Activated CD4-positive, alpha-beta T cell treated with anti-CD3 and anti-CD28 coated beads, Interleukin-2, Interleukin-6, amounts not matched to agents 100 ng/mL and 50 ng/mL, durations not matched to agents 16 hours and 8 hours (primary cell): Measurements from ENCODE around the gene KIAA1328.
A peak's percentile ranks its signal among the peaks of the same experiment; 100 is the strongest.

Source experiments
- DNase-seq: peaks from one replicate; pipeline ENCODE4 v3.0.0-alpha.2; 2020

Gene KIAA1328

DNA sequence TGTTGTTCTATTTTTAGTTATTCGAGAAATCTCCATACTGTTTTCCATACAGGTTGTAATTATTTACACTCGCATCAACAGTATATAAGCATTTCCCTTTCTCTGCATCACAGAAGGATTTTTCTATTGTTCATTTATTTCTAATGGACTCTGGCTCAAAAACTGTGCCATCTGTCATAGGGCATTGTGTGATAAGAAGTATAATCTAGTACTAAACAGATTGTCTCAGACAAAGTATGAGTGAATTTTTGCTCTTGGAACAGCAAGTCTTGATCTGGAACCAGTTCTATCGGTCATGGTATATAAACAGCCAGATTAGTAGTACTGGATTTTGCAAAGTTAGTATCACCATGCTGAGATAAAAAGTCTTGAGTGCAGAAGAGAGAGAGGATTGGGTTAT is 145.8 kb downstream of the KIAA1328 start:
- DNase-seq = no peak

GRCh38 chr18:36977121-36977520 is 148.2 kb downstream of the KIAA1328 start:
- no peak for DNase-seq

GRCh38 chr18:36993068-36993467 is 164.1 kb downstream of the KIAA1328 start:
- peak; percentile 43 for DNase-seq

GRCh38 chr18:37006742-37007141 is 177.8 kb downstream of the KIAA1328 start:
- DNase-seq = peak; percentile 71

GRCh38 chr18:37012452-37012851 is 183.5 kb downstream of the KIAA1328 start:
- no peak for DNase-seq

GRCh38 chr18:37019157-37019827 is 190.4 kb downstream of the KIAA1328 start:
- DNase-seq = no peak

DNA sequence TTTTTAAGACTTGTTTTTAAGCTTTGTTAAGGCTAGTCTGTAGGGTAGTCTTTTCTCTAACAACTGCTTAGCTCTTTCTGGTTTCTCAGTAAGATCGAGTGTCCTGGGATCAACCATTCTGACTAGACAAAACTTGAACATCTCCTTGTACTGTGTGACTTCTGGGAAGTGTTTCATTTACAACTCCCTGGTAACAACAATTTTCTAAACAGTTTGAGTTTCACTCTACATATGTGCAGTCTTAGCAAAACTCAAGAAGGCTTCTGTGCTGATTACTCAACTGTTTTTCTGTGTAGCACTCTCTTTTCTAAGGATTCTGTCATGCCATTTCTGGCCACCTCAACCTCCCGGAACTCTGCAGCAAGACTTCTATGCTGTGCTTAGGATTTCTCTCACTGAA is 204.5 kb downstream of the KIAA1328 start:
- no peak for DNase-seq

DNA sequence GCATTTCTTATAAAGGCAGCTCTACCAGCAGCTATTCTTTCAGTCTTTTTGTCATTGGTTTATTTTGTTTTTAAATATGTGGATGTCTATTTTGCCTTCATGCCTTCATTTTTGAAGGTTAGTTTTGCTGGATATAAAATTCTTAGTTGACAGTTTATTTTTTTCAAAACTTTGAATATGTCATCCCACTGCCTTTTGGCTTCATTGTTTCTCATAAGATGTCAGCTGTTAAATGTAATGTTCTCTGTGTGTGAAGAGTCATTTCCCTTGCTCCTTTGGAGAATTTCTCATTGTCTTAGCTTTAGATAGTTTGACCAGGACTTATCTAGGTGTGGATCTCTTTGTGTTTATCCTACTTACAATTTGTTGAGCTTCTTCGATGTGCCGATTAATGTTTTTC is 213.5 kb downstream of the KIAA1328 start:
- no peak for DNase-seq

GRCh38 chr18:37055137-37055802 is 226.3 kb downstream of the KIAA1328 start:
- DNase-seq = no peak

GRCh38 chr18:37064187-37064586 is 235.3 kb downstream of the KIAA1328 start:
- DNase-seq = no peak

DNA sequence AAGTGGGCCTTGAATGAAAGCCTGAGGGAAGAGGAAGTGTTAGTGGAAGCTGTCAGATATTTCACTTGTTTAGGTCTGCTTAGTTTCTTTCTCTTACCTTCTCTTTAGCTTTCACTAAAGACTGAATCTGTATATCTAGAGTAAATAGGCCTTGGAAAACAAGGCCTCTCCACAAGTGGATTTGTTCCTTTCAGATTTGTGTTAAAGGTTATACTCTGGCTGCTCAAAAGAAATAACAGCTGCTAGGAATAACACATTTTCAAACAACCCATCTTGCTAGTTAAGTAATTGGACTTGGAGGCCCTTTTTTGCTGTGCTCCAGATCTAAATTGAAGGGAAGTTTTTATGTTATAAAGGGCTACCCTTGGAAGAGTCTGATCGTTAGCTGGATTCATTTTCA is 236.3 kb downstream of the KIAA1328 start:
- DNase-seq = no peak

DNA sequence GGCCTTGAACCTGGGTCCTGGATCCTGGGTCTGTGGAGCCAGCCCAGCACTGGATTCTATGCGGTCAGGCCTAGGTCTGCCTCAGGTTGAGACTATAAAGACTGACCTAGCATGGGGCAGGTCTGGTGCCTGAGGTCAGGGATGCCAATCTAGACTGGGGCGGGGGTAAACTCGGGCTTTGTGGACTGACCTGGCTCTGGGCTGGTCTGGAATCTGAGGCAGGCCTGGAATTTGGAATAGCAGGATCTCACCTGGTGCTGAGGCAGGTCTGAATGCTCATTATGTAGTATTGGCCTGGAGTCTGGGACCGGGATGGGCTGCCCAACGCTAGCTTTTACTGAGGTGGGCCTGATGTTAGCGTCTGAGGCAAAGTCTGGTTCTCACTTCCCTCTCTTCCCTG is 256.0 kb downstream of the KIAA1328 start:
- no peak for DNase-seq

DNA sequence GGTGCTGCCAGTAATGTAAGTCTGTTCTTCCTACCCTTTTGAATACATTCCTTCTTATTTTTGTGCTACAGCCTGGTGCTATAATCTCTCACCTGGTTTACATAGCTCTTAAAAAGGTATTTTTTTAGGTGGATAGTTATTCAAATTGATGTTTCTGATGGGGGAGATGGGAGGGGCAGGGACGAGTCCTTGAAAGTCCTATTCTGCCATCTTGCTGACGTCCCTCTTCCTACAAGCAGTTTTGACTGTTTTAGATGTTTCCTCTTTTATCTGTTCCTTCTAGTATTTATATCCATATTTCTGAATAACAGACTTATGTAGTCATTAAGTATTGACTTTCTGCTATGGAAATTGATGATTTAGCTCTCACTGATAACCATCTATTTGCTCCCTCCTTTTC is 256.4 kb downstream of the KIAA1328 start:
- no peak for DNase-seq

- DNase-seq = no peak
Measured at GRCh38 chr18:37107748-37108522, 279.0 kb downstream of the KIAA1328 start.

GRCh38 chr18:37122877-37123276 is 293.9 kb downstream of the KIAA1328 start:
- no peak for DNase-seq

DNA sequence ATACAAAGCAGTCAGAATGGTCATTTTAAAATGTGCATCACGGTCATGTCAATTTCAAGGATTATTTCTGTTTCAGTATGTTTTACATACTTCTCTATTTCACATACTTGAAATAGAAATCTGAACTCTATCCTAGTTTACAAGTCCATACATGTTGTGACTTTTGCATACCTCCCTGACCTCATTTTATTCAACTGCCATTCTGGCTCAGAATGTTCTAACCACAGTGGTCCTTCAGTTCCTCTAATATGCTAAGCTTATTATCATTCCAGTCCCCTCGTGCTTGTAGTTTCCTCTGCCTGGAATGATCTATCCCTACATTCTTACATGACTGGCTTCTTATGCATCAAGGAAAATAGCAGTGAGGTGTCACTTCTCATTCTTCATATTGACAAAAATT is 295.6 kb downstream of the KIAA1328 start:
- no peak for DNase-seq

- DNase-seq = no peak
Measured at GRCh38 chr18:37135177-37135576, 306.2 kb downstream of the KIAA1328 start.

- DNase-seq = no peak
Measured at GRCh38 chr18:37138456-37138855, 309.5 kb downstream of the KIAA1328 start.

GRCh38 chr18:37139876-37140275 is 310.9 kb downstream of the KIAA1328 start:
- no peak for DNase-seq

DNA sequence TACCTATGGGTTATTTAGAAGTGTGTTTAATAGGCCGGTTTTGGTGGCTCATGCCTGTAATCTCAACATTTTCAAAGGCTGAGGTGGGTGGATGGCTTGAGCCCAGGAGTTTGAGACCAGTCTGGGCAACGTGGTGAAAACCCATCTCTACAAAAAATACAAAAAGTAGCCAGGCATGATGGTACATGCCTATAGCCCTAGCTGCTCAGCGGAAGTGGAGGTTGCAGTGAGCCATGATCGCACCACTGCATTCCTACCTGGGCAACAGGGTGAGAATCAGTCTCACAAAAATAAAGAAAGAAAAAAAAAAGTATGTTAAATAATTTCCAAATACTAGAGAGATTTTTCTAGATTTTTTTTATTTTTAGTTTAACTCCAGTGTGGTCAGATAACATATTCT is 316.0 kb downstream of the KIAA1328 start:
- no peak for DNase-seq

DNA sequence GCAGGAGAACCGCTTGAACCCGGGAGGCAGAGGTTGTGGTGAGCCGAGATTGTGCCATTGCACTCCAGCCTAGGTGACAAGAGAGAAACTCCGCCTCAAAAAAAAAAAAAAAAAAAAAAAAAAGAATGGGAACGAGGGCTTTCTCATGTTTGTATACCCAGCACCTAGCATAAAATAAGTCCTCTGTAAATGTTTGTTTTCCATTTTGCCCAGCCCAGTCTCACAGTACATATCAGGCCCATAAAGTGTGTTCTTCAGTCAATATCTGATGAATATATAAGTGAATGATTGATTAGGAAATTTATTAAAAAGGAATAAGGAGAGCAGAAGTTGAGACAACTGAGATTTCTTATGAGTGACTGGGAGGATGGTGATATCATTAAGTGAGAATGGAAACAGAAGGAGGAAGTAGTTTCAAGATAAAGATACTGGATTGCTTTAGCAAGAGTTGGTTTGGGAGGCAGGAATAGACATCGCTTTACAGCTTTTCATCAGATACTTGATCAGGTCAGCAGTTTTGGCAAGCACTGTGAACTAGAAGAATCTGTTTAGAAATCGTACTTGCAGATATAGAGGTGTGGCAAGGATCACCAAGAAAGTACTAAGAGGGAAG is 327.5 kb downstream of the KIAA1328 start:
- DNase-seq = no peak

DNA sequence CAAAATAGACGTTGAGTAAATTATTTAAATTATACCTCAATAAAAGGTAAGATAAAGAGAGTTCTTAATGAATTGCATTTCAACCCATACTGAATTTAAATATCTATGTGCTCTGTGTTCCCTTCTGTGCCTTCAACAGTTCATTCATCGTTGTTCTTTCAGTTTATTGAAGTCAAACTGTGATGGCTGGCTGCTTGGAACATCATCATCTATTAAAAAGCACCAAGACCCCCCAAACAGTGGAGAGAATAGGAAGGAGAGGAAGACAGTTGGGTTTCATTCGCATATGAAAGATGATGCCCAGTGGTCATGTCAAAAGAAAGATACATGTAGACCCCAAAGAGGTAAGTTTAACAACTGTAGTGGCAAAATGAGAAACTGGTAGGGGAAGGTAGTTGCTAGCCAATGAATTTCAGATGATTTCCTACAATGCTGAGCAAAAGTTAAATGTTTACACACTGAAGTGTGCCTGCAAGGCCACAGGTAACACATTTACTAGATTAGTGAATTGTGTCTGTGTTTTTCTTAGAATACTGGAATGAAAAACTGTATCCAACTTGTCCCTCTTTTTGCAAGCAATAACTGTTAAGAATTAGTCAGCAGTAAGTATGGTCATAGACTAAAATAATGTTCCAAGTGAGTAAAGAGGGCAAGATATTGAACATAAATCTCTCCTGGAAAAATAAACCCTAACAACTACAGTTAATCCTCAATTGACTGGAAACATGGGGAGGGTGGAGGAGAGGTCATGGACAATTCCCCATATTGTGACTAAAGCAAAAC is 331.3 kb downstream of the KIAA1328 start:
- no peak for DNase-seq

- peak; percentile 3 for DNase-seq
Measured at GRCh38 chr18:37161491-37161890, 332.6 kb downstream of the KIAA1328 start.
